Trophoblast cell (in vitro differentiated cells and primary cell): ENCODE data around the gene PHACTR1.
"Not testable (repeated sequence)": the region's sequence is repeated elsewhere in the genome, so short reads cannot be mapped to it uniquely, and the experiment has no call there.

ENCODE experiments used
- DNase-seq, 2 donors: peaks; one replicate each; pipeline ENCODE4 v3.0.0-alpha.2; 2016
- H2AFZ ChIP-seq: 2 replicates; pipeline ENCODE4 v1.6.1; 2013; ENCODE audit warnings: low read length, moderate library complexity, mild to moderate bottlenecking; ENCODE audit not compliant: insufficient read depth, poor library complexity
- H2AK5ac ChIP-seq: 2 replicates; pipeline ENCODE4 v1.6.1; 2013; ENCODE audit warnings: mild to moderate bottlenecking, low read length
- H2BK120ac ChIP-seq: 2 replicates; pipeline ENCODE4 v1.6.1; 2013; ENCODE audit warnings: low read length, mild to moderate bottlenecking, moderate library complexity; ENCODE audit not compliant: insufficient read depth, poor library complexity
- H2BK12ac ChIP-seq: 2 replicates; pipeline ENCODE4 v1.6.1; 2013; ENCODE audit warnings: mild to moderate bottlenecking, low read length, moderate library complexity
- H2BK5ac ChIP-seq: 2 replicates; pipeline ENCODE4 v1.6.1; 2013; ENCODE audit warnings: low read length, low read depth, moderate library complexity, mild to moderate bottlenecking; ENCODE audit not compliant: poor library complexity
- H3K14ac ChIP-seq: 2 replicates; pipeline ENCODE4 v1.6.1; 2013; ENCODE audit warnings: mild to moderate bottlenecking, low read length
- H3K18ac ChIP-seq: 2 replicates; pipeline ENCODE4 v1.6.1; 2013; ENCODE audit warnings: mild to moderate bottlenecking, low read length
- H3K23ac ChIP-seq: 2 replicates; pipeline ENCODE4 v1.6.1; 2013; ENCODE audit warnings: low read length
- H3K27ac ChIP-seq: 2 replicates; pipeline ENCODE4 v1.5.1; 2013; ENCODE audit warnings: low read depth, mild to moderate bottlenecking, inconsistent platforms, low read length, moderate library complexity
- H3K27me3 ChIP-seq: 2 replicates; pipeline ENCODE4 v1.6.1; 2013; ENCODE audit warnings: inconsistent platforms, mild to moderate bottlenecking, low read length, moderate library complexity; ENCODE audit not compliant: insufficient read depth
- H3K36me3 ChIP-seq, 2 experiments: 1 replicate in 1 of 2; 2 replicates in 1 of 2; pipeline ENCODE4 v1.6.1; 2013; ENCODE audit warnings: low read length in 2 of 2, mild to moderate bottlenecking in 2 of 2, moderate library complexity in 1 of 2; ENCODE audit not compliant: insufficient read depth in 2 of 2, control insufficient read depth in 1 of 2
- H3K4ac ChIP-seq: 2 replicates; pipeline ENCODE4 v1.6.1; 2013; ENCODE audit warnings: low read depth, mild to moderate bottlenecking, low read length, moderate library complexity
- H3K4me1 ChIP-seq, 2 experiments: 1 replicate in 1 of 2; 2 replicates in 1 of 2; pipeline ENCODE4 v1.6.1; 2013; ENCODE audit warnings: low read length in 2 of 2, mild to moderate bottlenecking in 2 of 2, moderate library complexity in 1 of 2; ENCODE audit not compliant: insufficient read depth in 2 of 2, control insufficient read depth in 1 of 2
- H3K4me2 ChIP-seq: 2 replicates; pipeline ENCODE4 v1.6.1; 2013; ENCODE audit warnings: inconsistent platforms, mild to moderate bottlenecking, low read length, moderate library complexity
- H3K4me3 ChIP-seq: 2 replicates; pipeline ENCODE4 v1.5.1; 2013; ENCODE audit warnings: mild to moderate bottlenecking, low read depth, low read length, inconsistent platforms
- H3K79me1 ChIP-seq: one replicate; pipeline ENCODE4 v1.6.1; 2013; ENCODE audit warnings: low read length
- H3K79me2 ChIP-seq: 2 replicates; pipeline ENCODE4 v1.6.1; 2013; ENCODE audit warnings: low read length, mild to moderate bottlenecking; ENCODE audit not compliant: control insufficient read depth, insufficient read depth, poor library complexity
- H3K9ac ChIP-seq: 2 replicates; pipeline ENCODE4 v1.6.1; 2013; ENCODE audit warnings: mild to moderate bottlenecking, low read length
- H3K9me3 ChIP-seq: 2 replicates; pipeline ENCODE4 v1.6.1; 2013; ENCODE audit warnings: low read depth, mild to moderate bottlenecking, control low read depth, inconsistent platforms, low read length; ENCODE audit not compliant: insufficient read depth
- H4K12ac ChIP-seq: 2 replicates; pipeline ENCODE4 v1.6.1; 2013; ENCODE audit warnings: low read depth, mild to moderate bottlenecking, low read length, moderate library complexity
- H4K8ac ChIP-seq: 2 replicates; pipeline ENCODE4 v1.6.1; 2013; ENCODE audit warnings: low read depth, mild to moderate bottlenecking, low read length, moderate library complexity
- H4K91ac ChIP-seq: one replicate; pipeline ENCODE4 v1.6.1; 2013; ENCODE audit warnings: low read depth, mild to moderate bottlenecking, low read length, moderate library complexity
- WGBS: extraction: QIAGEN DNeasy Blood & Tissue Kit; methylation state at CpG from one replicate; pipeline ENCODE4 v1.1.7; 2013; ENCODE audit warnings: missing lambda C conversion rate; ENCODE audit not compliant: insufficient read length, insufficient coverage; ENCODE audit errors: extremely low coverage; 5-methylcytosine and 5-hydroxymethylcytosine counted together

PHACTR1 gene

DNA sequence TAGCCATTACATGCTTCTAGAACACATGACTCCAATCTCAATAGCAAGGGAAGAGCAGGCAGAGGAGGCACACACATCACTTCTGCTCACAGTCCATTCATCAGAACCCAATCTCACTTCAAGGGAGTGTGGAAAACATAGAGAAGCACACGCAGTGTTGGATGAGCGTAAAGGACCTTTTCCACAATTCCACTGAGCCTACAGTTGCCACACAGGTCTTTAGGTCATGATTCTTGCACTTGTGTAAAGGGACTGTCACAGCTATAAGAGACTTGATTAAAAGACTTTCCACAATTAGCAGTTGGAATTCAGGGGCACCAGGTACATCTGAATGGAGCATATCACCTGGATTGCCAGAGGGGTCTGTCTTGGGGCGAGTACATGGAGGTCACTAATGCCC is 525.6 kb downstream of the PHACTR1 start:
- no peak for DNase-seq
- H3K36me3 ChIP-seq, result no peaks in the 10 kb centered on the region
- no peak overlapping the region for H2BK120ac ChIP-seq
- no peaks in the 10 kb centered on the region for H3K79me1 ChIP-seq
- no peak overlapping the region for H3K23ac ChIP-seq
- H3K4me2 ChIP-seq, result no peak overlapping the region
- no peak overlapping the region for H4K12ac ChIP-seq
- no peak overlapping the region for H3K14ac ChIP-seq
- no peak overlapping the region for H3K18ac ChIP-seq
- H4K91ac ChIP-seq, result no peak overlapping the region
- H2AFZ ChIP-seq, result no peak overlapping the region
- no peaks in the 10 kb centered on the region for H3K4me1 ChIP-seq
- no peak overlapping the region for H3K4me3 ChIP-seq
- no peak overlapping the region for H3K4ac ChIP-seq
- H2BK12ac ChIP-seq, result no peak overlapping the region
- H3K9me3 ChIP-seq, result no peaks in the 10 kb centered on the region
- no peak overlapping the region for H2BK5ac ChIP-seq
- H3K9ac ChIP-seq, result no peak overlapping the region
- H3K27me3 ChIP-seq, result no peaks in the 10 kb centered on the region
- no peaks in the 10 kb centered on the region for H3K79me2 ChIP-seq
- WGBS, result no CpG with 5 or more reads among the region's 3 CpGs
- H3K27ac ChIP-seq, result no peak overlapping the region
- no peak overlapping the region for H4K8ac ChIP-seq
- no peak overlapping the region for H2AK5ac ChIP-seq

- Histone ChIP-seq H3K9ac (no peak overlapping the region), H2BK120ac (no peak overlapping the region), H3K4ac (no peak overlapping the region), H2BK12ac (no peak overlapping the region), H2BK5ac (no peak overlapping the region), H3K9me3 (no peaks in the 10 kb centered on the region), H3K79me2 (no peaks in the 10 kb centered on the region), H3K36me3 (no peaks in the 10 kb centered on the region), H3K4me1 (no peaks in the 10 kb centered on the region), H3K4me3 (no peak overlapping the region), H3K27me3 (no peaks in the 10 kb centered on the region), H3K14ac (no peak overlapping the region), H3K18ac (no peak overlapping the region), H3K79me1 (no peaks in the 10 kb centered on the region), H3K27ac (no peak overlapping the region), H3K4me2 (no peak overlapping the region), H3K23ac (no peak overlapping the region), H2AFZ (no peak overlapping the region), H2AK5ac (no peak overlapping the region), H4K8ac (no peak overlapping the region), H4K91ac (no peak overlapping the region), H4K12ac (no peak overlapping the region)
- no peak for DNase-seq
- no CpG with 5 or more reads among the region's 1 CpG for WGBS
Observed at GRCh38 chr6:13242590-13242989, 526.0 kb downstream of the PHACTR1 start.

DNA sequence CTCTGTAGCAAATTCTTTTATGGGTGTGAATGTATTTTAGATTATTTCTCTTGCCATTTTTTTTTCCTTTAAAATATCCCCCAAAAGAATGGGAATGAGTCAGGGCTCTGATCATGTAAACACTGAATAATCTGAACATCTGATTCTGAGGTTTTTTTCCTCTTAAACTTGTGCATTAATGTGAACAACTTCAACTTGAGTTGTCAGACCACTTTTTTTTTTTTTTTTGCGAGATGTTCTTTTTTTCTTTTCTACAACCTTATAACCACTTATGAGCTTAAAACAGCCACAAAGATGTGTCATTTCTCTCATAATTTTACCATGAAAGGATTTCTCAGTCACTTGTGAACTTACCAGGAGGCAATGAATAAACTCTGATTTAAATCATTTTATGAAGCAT is 526.5 kb downstream of the PHACTR1 start:
- H2BK12ac ChIP-seq, result no peak overlapping the region
- DNase-seq, result no peak
- no peaks in the 10 kb centered on the region for H3K79me2 ChIP-seq
- H3K14ac ChIP-seq, result no peak overlapping the region
- no CpG with 5 or more reads among the region's 1 CpG for whole genome bisulfite sequencing
- H2BK120ac ChIP-seq, result no peak overlapping the region
- no peaks in the 10 kb centered on the region for H3K27me3 ChIP-seq
- H4K8ac ChIP-seq, result no peak overlapping the region
- H2BK5ac ChIP-seq, result no peak overlapping the region
- no peaks in the 10 kb centered on the region for H3K9me3 ChIP-seq
- H3K4ac ChIP-seq, result no peak overlapping the region
- no peaks in the 10 kb centered on the region for H3K4me1 ChIP-seq
- no peaks in the 10 kb centered on the region for H3K79me1 ChIP-seq
- H4K91ac ChIP-seq, result no peak overlapping the region
- no peak overlapping the region for H2AFZ ChIP-seq
- no peaks in the 10 kb centered on the region for H3K36me3 ChIP-seq
- H4K12ac ChIP-seq, result no peak overlapping the region
- H3K27ac ChIP-seq, result no peak overlapping the region
- H3K18ac ChIP-seq, result no peak overlapping the region
- H3K4me3 ChIP-seq, result no peak overlapping the region
- H2AK5ac ChIP-seq, result no peak overlapping the region
- H3K23ac ChIP-seq, result no peak overlapping the region
- H3K9ac ChIP-seq, result no peak overlapping the region
- no peak overlapping the region for H3K4me2 ChIP-seq

GRCh38 chr6:13243745-13244144 is 527.2 kb downstream of the PHACTR1 start:
- not testable (repeated sequence) for H3K9me3 ChIP-seq, H3K18ac ChIP-seq, H3K23ac ChIP-seq, H3K36me3 ChIP-seq, H3K79me2 ChIP-seq, H3K79me1 ChIP-seq, H3K4ac ChIP-seq, DNase-seq, H3K9ac ChIP-seq, H3K27ac ChIP-seq, H4K91ac ChIP-seq, H3K4me1 ChIP-seq, H3K4me3 ChIP-seq, H2AFZ ChIP-seq, H2BK5ac ChIP-seq, H2BK12ac ChIP-seq, H4K8ac ChIP-seq, H4K12ac ChIP-seq, H2AK5ac ChIP-seq, H2BK120ac ChIP-seq, H3K27me3 ChIP-seq, H3K4me2 ChIP-seq, H3K14ac ChIP-seq
- WGBS, result no CpG with 5 or more reads among the region's 5 CpGs
